Endothelial cell of umbilical vein (primary cell): ENCODE measurements around the gene ALG2. TPM values are rescaled to one million over a fixed set of nuclear protein-coding genes. Genes with fewer than 3 reads are reported as not detected.

Experiments used
- BruUV-seq: library from RNA; stranded (reverse); fragments of 400-500 nt; replicated peaks from 2 replicates; lab custom pipeline; 2021; lab: Mats Ljungman, UMichigan
- CTCF ChIA-PET: fragments of 300-600, 350-600 bp; sonication (Branson Sonifier 250); formaldehyde crosslinking; loops from one replicate; lab custom pipeline; 2021; ENCODE audit warnings: antibody characterized with exemption, inconsistent platforms; lab: Charles Lee
- POLR2A ChIA-PET: fragments of 300-600, 350-600 bp; sonication (Branson Sonifier 250); formaldehyde crosslinking; loops from one replicate; lab custom pipeline; 2021; ENCODE audit warnings: antibody characterized with exemption, inconsistent platforms; lab: Charles Lee
- DNase-seq: peaks from one replicate; pipeline ENCODE4 v3.0.0-alpha.2; 2011; ENCODE audit warnings: low read depth, low spot score
- FAIRE-seq: peaks from 2 replicates; lab custom pipeline; 2011; peaks lifted over from hg19 to GRCh38; lab: Jason Lieb, UNC
- H2AFZ ChIP-seq: 2 replicates; pipeline ENCODE4 v1.6.0; 2012; ENCODE audit warnings: low read depth, low read length, control low read depth, inconsistent platforms
- H3K27ac ChIP-seq: 2 replicates; pipeline ENCODE4 v1.5.1; 2011; ENCODE audit warnings: low read depth, mild to moderate bottlenecking, control low read depth, low read length, moderate library complexity; ENCODE audit not compliant: insufficient read depth
- H3K27me3 ChIP-seq, 2 experiments: 2 replicates each; pipeline versions ENCODE4 v1.6.0 to v1.6.1; 2011; ENCODE audit warnings: low read length in 2 of 2, mixed read lengths in 1 of 2; ENCODE audit not compliant: control insufficient read depth in 2 of 2, insufficient read depth in 2 of 2
- H3K36me3 ChIP-seq, 2 experiments: 2 replicates in 1 of 2; 3 replicates in 1 of 2; pipeline ENCODE4 v1.5.1; 2011; ENCODE audit warnings: low read length in 2 of 2, mild to moderate bottlenecking in 1 of 2, moderate library complexity in 1 of 2; ENCODE audit not compliant: control insufficient read depth in 2 of 2, insufficient read depth in 2 of 2; ENCODE audit errors: extremely low read depth in 1 of 2
- H3K4me1 ChIP-seq: 3 replicates; pipeline ENCODE4 v1.5.1; 2011; ENCODE audit warnings: mild to moderate bottlenecking, low read length; ENCODE audit not compliant: control insufficient read depth, insufficient read depth; ENCODE audit errors: extremely low read depth
- H3K4me2 ChIP-seq: 2 replicates; pipeline ENCODE4 v1.6.1; 2011; ENCODE audit warnings: low read length, control low read depth, mixed read lengths; ENCODE audit not compliant: insufficient read depth
- H3K4me3 ChIP-seq, 3 experiments: fragments of 200-600 bp in 1 of 3; sonication (generic), shearing (Covaris generic) in 1 of 3; replicated peaks in 1 of 3; 2 replicates each; pipeline ENCODE4 v1.5.1; 2011 to 2016; ENCODE audit warnings: control low read depth in 3 of 3, low read length in 3 of 3, mild to moderate bottlenecking in 2 of 3, inconsistent platforms in 1 of 3, low read depth in 1 of 3, moderate library complexity in 1 of 3; ENCODE audit not compliant: insufficient read depth in 1 of 3
- H3K79me2 ChIP-seq: 2 replicates; pipeline ENCODE4 v1.6.0; 2012; ENCODE audit warnings: low read length, inconsistent platforms; ENCODE audit not compliant: control insufficient read depth, insufficient read depth
- H3K9ac ChIP-seq: replicated peaks from 2 replicates; pipeline ENCODE3; 2011; ENCODE audit warnings: low read length, control low read depth; ENCODE audit not compliant: insufficient read depth; ENCODE audit errors: extremely low read depth
- H3K9me1 ChIP-seq: replicated peaks from 3 replicates; pipeline ENCODE4 v1.6.0; 2011; ENCODE audit warnings: mild to moderate bottlenecking, low read length; ENCODE audit not compliant: control insufficient read depth, insufficient read depth; ENCODE audit errors: extremely low read depth
- H3K9me3 ChIP-seq: replicated peaks from 2 replicates; pipeline ENCODE4 v1.5.1; 2012; ENCODE audit warnings: low read length, inconsistent platforms; ENCODE audit not compliant: control insufficient read depth, insufficient read depth
- H4K20me1 ChIP-seq: replicated peaks from 2 replicates; pipeline ENCODE3; 2011; ENCODE audit warnings: mild to moderate bottlenecking, low read length; ENCODE audit not compliant: control insufficient read depth, insufficient read depth; ENCODE audit errors: extremely low read depth
- FOS ChIP-seq: IDR thresholded peaks from 2 replicates; pipeline ENCODE4 v1.6.1; 2011; ENCODE audit warnings: mild to moderate bottlenecking, low read length, moderate library complexity, borderline replicate concordance; ENCODE audit not compliant: insufficient read depth
- GATA2 ChIP-seq: IDR thresholded peaks from 2 replicates; pipeline ENCODE4 v1.7.0; 2011; ENCODE audit warnings: low read depth, mild to moderate bottlenecking, moderate library complexity, mixed read lengths, low read length; ENCODE audit not compliant: insufficient read length, insufficient read depth
- JUN ChIP-seq: IDR thresholded peaks from 2 replicates; pipeline ENCODE4 v1.6.1; 2011; ENCODE audit warnings: borderline replicate concordance, low read depth; ENCODE audit not compliant: insufficient read length, insufficient read depth
- MAX ChIP-seq: IDR thresholded peaks from 2 replicates; pipeline ENCODE4 v1.6.1; 2011; ENCODE audit not compliant: insufficient read depth, insufficient read length
- MYC ChIP-seq: IDR thresholded peaks from one replicate; pipeline ENCODE4 v1.6.1; 2011; ENCODE audit warnings: mild to moderate bottlenecking, low read depth, low read length
- dilution Hi-C: fragments of 300-500 bp; cut with MboI; formaldehyde crosslinking; loops from one replicate; pipeline ENCODE4 v1.15.0; 2019; ENCODE audit warnings: low sequenced_read_pairs; ENCODE audit not compliant: extremely low pct_ligation_motif_present
- intact Hi-C: fragments of 100-400 bp; cut with micrococcal nuclease; formaldehyde crosslinking; loops from one replicate; pipeline ENCODE4 v1.10.0; 2022
- polyA plus RNA-seq, 4 experiments: library from polyadenylated mRNA; depleted of rRNA in 3 of 4; stranded (reverse) in 3 of 4; unstranded in 1 of 4; fragments of >200 nt; gene quantifications; 2 replicates each; pipeline versions ENCODE4 v1.2.1 to v1.2.3, GENCODE V29; 2011 to 2012; ENCODE audit warnings: missing spikeins in 1 of 4
- total RNA-seq: library from RNA; stranded (reverse); gene quantifications from 2 replicates; pipeline ENCODE4 v1.2.3, GENCODE V29; 2021
- TF ChIP-seq, protein P1 (sequence below), 2 donors: IDR thresholded peaks; 1 replicate in 1 of 2; 2 replicates in 1 of 2; pipeline ENCODE4 v1.5.1; 2011; ENCODE audit warnings: low read length in 2 of 2, mild to moderate bottlenecking in 2 of 2, moderate library complexity in 2 of 2, control low read depth in 1 of 2, inconsistent platforms in 1 of 2, low read depth in 1 of 2; ENCODE audit not compliant: insufficient read depth in 1 of 2; ENCODE audit errors: extremely low read depth in 1 of 2

Gene ALG2
- total and polyA plus RNA-seq, 2 donors (not counting 3 experiments of a cell fraction or from before 2014, with no cell fraction given): 32.4 to 40.7 TPM

GRCh38 chr9:99199938-99200539 lies 21.7 kb downstream of the ALG2 start:
- BruUV-seq: no TSS peak
- Histone ChIP-seq H3K4me3 (no peak overlapping the region), H3K9me1 (no peaks in the 10 kb centered on the region), H3K9ac (no peak overlapping the region), H3K79me2 (no peaks in the 10 kb centered on the region), H3K4me2 (no peak overlapping the region), H3K36me3 (no peaks in the 10 kb centered on the region), H3K9me3 (no peaks in the 10 kb centered on the region), H3K27ac (no peak overlapping the region), H4K20me1 (no peaks in the 10 kb centered on the region), H2AFZ (no peak overlapping the region), H3K27me3 (peaks cover 0 to 6% of the 10 kb centered on the region in 2 experiments), H3K4me1 (no peaks in the 10 kb centered on the region)
- intact Hi-C loops (no loop called here), dilution Hi-C loops (no loop called here)
- FAIRE-seq: no peak
- TF ChIP-seq MAX (no peak), GATA2 (no peak), FOS (no peak), MYC (no peak), JUN (no peak)
- TF ChIP-seq, protein P1, sequence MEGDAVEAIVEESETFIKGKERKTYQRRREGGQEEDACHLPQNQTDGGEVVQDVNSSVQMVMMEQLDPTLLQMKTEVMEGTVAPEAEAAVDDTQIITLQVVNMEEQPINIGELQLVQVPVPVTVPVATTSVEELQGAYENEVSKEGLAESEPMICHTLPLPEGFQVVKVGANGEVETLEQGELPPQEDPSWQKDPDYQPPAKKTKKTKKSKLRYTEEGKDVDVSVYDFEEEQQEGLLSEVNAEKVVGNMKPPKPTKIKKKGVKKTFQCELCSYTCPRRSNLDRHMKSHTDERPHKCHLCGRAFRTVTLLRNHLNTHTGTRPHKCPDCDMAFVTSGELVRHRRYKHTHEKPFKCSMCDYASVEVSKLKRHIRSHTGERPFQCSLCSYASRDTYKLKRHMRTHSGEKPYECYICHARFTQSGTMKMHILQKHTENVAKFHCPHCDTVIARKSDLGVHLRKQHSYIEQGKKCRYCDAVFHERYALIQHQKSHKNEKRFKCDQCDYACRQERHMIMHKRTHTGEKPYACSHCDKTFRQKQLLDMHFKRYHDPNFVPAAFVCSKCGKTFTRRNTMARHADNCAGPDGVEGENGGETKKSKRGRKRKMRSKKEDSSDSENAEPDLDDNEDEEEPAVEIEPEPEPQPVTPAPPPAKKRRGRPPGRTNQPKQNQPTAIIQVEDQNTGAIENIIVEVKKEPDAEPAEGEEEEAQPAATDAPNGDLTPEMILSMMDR (IDR thresholded peaks at IDR 0.05; ENCODE audit: extremely low read depth in 1 of 2, insufficient read depth in 1 of 2, low read depth in 1 of 2, low read length in 2 of 2): no peak
- no peak for DNase-seq
- ChIA-PET POLR2A (no interaction called here), CTCF (interaction anchor here (1.8 kb wide), 1 partner anchor 11 kb away, joined by 4 read pairs; no protein-coding TSS in a partner anchor)
